ENCODE measurements around the gene METTL25. TPM values are rescaled to one million over a fixed set of nuclear protein-coding genes. Genes with fewer than 3 reads are reported as not detected.

The METTL25 gene
- total RNA-seq, 1 experiment from 2014 or later, result 11.6 TPM

GRCh38 chr12:82414926-82415325 lies 56.6 kb downstream of the METTL25 start:
- no peak overlapping the region for H4K91ac ChIP-seq (ENCODE audit: insufficient read length, low read depth, low read length)
- no peak overlapping the region for H3K27ac ChIP-seq (ENCODE audit: insufficient read length, low read depth, low read length)
- Mint-ChIP-seq H3K4me1 (no peaks in the 10 kb centered on the region), H3K27ac (no peak overlapping the region), H3K27me3 (ENCODE audit: low read depth) (no peaks in the 10 kb centered on the region), H3K4me3 (no peak overlapping the region), H3K36me3 (ENCODE audit: insufficient read depth in 1 of 3, low read depth in 3 of 3) (peaks cover 0 to 3% (median 0%) of the 10 kb centered on the region in 3 experiments; a peak in 1 of 7 replicates), H3K9me3 (peaks cover 0 to 2% of the 10 kb centered on the region in 2 experiments; a peak in 1 of 5 replicates)
- H3K4me2 ChIP-seq (ENCODE audit: insufficient read depth, insufficient read length, low read length), result no peak overlapping the region
- H3K56ac ChIP-seq (ENCODE audit: insufficient read length, low read depth, low read length), result no peak overlapping the region
- no peak overlapping the region for H2AK5ac ChIP-seq (ENCODE audit: insufficient read length, low read length)
- no peak overlapping the region for H2BK120ac ChIP-seq (ENCODE audit: low read depth, low read length, poor library complexity, severe bottlenecking)
- DNase-seq, result no peak
- H3K18ac ChIP-seq (ENCODE audit: insufficient read length, low read depth, low read length), result no peak overlapping the region
- H3K9ac ChIP-seq (ENCODE audit: extremely low read depth, insufficient read length, low read length), result no peak overlapping the region
- H4K20me1 ChIP-seq (ENCODE audit: control insufficient read depth, insufficient read depth, insufficient read length), result no peaks in the 10 kb centered on the region
- no peak overlapping the region for H2BK12ac ChIP-seq (ENCODE audit: insufficient read length, low read depth, low read length)
- no peak overlapping the region for H3T11ph ChIP-seq (ENCODE audit: low read length)
- no peak overlapping the region for H2BK5ac ChIP-seq (ENCODE audit: insufficient read length, low read length)
- H2BK15ac ChIP-seq (ENCODE audit: low read depth, low read length), result no peak overlapping the region
- H3K14ac ChIP-seq (ENCODE audit: insufficient read depth, low read length), result no peak overlapping the region
- no CpG with 5 or more reads among the region's 1 CpG for WGBS (ENCODE audit: extremely low coverage, insufficient read length, low lambda C conversion rate)
- no peaks in the 10 kb centered on the region for H3K23me2 ChIP-seq (ENCODE audit: insufficient read length, low read depth, low read length, poor library complexity, severe bottlenecking)
- no peak overlapping the region for H2BK20ac ChIP-seq (ENCODE audit: low read depth, low read length, poor library complexity, severe bottlenecking)
- H3K79me1 ChIP-seq (ENCODE audit: insufficient read depth, low read depth, low read length, poor library complexity, severe bottlenecking), result no peaks in the 10 kb centered on the region
- H4K8ac ChIP-seq (replicated peaks; ENCODE audit: insufficient read length, low read depth, low read length), result no peak overlapping the region
- H3K27me3 ChIP-seq (ENCODE audit: insufficient read depth, low read length), result no peaks in the 10 kb centered on the region
- no peaks in the 10 kb centered on the region for H3K9me3 ChIP-seq (ENCODE audit: control insufficient read depth, low read depth, low read length)
- no peak overlapping the region for H3K4ac ChIP-seq (ENCODE audit: low read depth, low read length)
- no peak overlapping the region for H3K23ac ChIP-seq (ENCODE audit: insufficient read length, low read depth, low read length)
- TF ChIP-seq CTCF (conservative IDR thresholded peaks at IDR 0.05), result no peak
- H4K5ac ChIP-seq (ENCODE audit: insufficient read length, low read depth, low read length), result no peak overlapping the region
- no peaks in the 10 kb centered on the region for H3K4me1 ChIP-seq (ENCODE audit: insufficient read depth, low read length)
- H2AFZ ChIP-seq (ENCODE audit: low read length), result no peak overlapping the region
- no peaks in the 10 kb centered on the region for H3K79me2 ChIP-seq (ENCODE audit: insufficient read depth, low read length)
